Tibial nerve (tissue), 3 donors: Measurements from ENCODE around the gene DLGAP1.

ENCODE experiments used
- CTCF ChIP-seq, 5 experiments: fragments of 200-600 bp in 3 of 5; fragments of 450-650 bp in 2 of 5; sonication (generic) in 3 of 5; IDR thresholded peaks; one replicate each; pipeline ENCODE4 v1.5.1; 2016 to 2019; ENCODE audit warnings: antibody characterized with exemption in 5 of 5, mild to moderate bottlenecking in 3 of 5, moderate library complexity in 2 of 5
- POLR2A ChIP-seq, 2 donors: fragments of 450-650 bp; IDR thresholded peaks; one replicate each; pipeline ENCODE4 v1.6.1; 2017; ENCODE audit warnings: antibody characterized with exemption in 2 of 2, mild to moderate bottlenecking in 2 of 2, moderate library complexity in 2 of 2

GRCh38 chr18:4412286-4412685 lies 42.8 kb downstream of the DLGAP1 start:
- TF ChIP-seq CTCF (IDR thresholded peaks at IDR 0.05) (no peak), POLR2A (IDR thresholded peaks at IDR 0.05) (no peak)
